SK-N-SH treated with all-trans-retinoic acid at 6 μM for 48 hours (cell line): Measurements from ENCODE around the gene AVEN.

ENCODE experiments used
- BACH2 ChIP-seq: fragments of 250-450 bp; sonication (Bioruptor Pico); IDR thresholded peaks from 2 replicates; pipeline ENCODE4 v1.9.0; 2021; ENCODE audit warnings: mild to moderate bottlenecking, borderline replicate concordance
- ZFP30 ChIP-seq: fragments of 450-650 bp; formaldehyde crosslinking; IDR thresholded peaks from 2 replicates; pipeline ENCODE4 v1.5.0; 2022; ENCODE audit warnings: mild to moderate bottlenecking, moderate library complexity

- TF ChIP-seq ZFP30 (CRISPR knock-in tag) (no peak), BACH2 (CRISPR knock-in tag) (no peak)
These were observed 97.5 kb downstream of the AVEN start for GRCh38 chr15:33941279-33942063.
